Muscle layer of duodenum (tissue), 2 donors: ENCODE measurements around the gene ADAMTS16.

Experiments used
- H3K27ac ChIP-seq: one replicate; pipeline ENCODE4 v1.7.0; 2013; ENCODE audit warnings: mild to moderate bottlenecking, low read length
- H3K27me3 ChIP-seq: one replicate; pipeline ENCODE4 v1.7.0; 2013; ENCODE audit warnings: low read depth, mild to moderate bottlenecking, control low read depth, low read length
- H3K36me3 ChIP-seq, 2 donors: one replicate each; pipeline ENCODE4 v1.7.0; 2013; ENCODE audit warnings: low read length in 2 of 2, control low read depth in 1 of 2, mild to moderate bottlenecking in 1 of 2; ENCODE audit not compliant: insufficient read depth in 2 of 2, control insufficient read depth in 1 of 2
- H3K4me1 ChIP-seq, 2 donors: one replicate each; pipeline ENCODE4 v1.7.0; 2013; ENCODE audit warnings: low read length in 2 of 2, mild to moderate bottlenecking in 2 of 2, control low read depth in 1 of 2, moderate library complexity in 1 of 2; ENCODE audit not compliant: insufficient read depth in 2 of 2, control insufficient read depth in 1 of 2
- H3K4me3 ChIP-seq, 2 donors: one replicate each; pipeline ENCODE4 v1.7.0; 2013; ENCODE audit warnings: low read length in 2 of 2, low read depth in 1 of 2, mild to moderate bottlenecking in 1 of 2
- H3K9me3 ChIP-seq, 2 donors: one replicate each; pipeline ENCODE4 v1.7.0; 2013; ENCODE audit warnings: low read length in 2 of 2, control low read depth in 1 of 2, mild to moderate bottlenecking in 1 of 2; ENCODE audit not compliant: control insufficient read depth in 1 of 2
- donor health status: healthy.

Gene ADAMTS16

DNA sequence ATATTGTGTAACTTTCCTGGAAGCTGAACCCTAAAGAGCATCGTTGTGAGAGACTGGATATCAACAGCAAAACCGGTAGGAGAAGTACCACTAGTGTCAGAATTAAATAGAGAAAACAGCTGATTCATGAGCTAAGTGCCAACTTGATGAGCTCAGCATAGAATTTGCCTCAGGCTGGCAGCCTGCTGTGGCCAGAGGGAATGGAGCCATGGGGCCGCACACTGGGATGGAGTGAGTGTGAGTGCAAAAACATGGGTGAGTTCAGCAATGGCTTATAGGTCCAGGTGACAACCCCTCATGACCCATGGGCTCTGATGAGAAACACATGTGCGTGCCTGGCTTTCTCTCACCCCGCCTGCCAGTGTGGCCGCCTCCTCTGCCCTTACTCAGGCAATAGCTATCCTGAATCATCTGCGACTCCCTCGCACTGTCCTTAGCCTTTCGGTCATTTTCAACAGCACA, 25.4 kb downstream of the ADAMTS16 start:
- Histone ChIP-seq H3K4me3 (no peak overlapping the region), H3K9me3 (no peaks in the 10 kb centered on the region), H3K27me3 (no peaks in the 10 kb centered on the region), H3K27ac (no peak overlapping the region), H3K4me1 (no peaks in the 10 kb centered on the region), H3K36me3 (no peaks in the 10 kb centered on the region)

GRCh38 chr5:5169466-5169865, 29.3 kb downstream of the ADAMTS16 start:
- Histone ChIP-seq H3K27ac (no peak overlapping the region), H3K36me3 (no peaks in the 10 kb centered on the region), H3K4me1 (no peaks in the 10 kb centered on the region), H3K4me3 (no peak overlapping the region), H3K9me3 (no peaks in the 10 kb centered on the region), H3K27me3 (no peaks in the 10 kb centered on the region)

- Histone ChIP-seq H3K4me3 (no peak overlapping the region), H3K27ac (no peak overlapping the region), H3K36me3 (no peaks in the 10 kb centered on the region), H3K27me3 (no peaks in the 10 kb centered on the region), H3K9me3 (peaks cover 0 to 4% of the 10 kb centered on the region in 2 donors), H3K4me1 (no peaks in the 10 kb centered on the region)
Observed at GRCh38 chr5:5178136-5178535, 38.0 kb downstream of the ADAMTS16 start.

- no peaks in the 10 kb centered on the region for H3K36me3 ChIP-seq
- peaks cover 0 to 4% of the 10 kb centered on the region in 2 donors for H3K9me3 ChIP-seq
- no peaks in the 10 kb centered on the region for H3K4me1 ChIP-seq
- no peak overlapping the region for H3K4me3 ChIP-seq
- no peak overlapping the region for H3K27ac ChIP-seq
- H3K27me3 ChIP-seq: no peaks in the 10 kb centered on the region
Observed at GRCh38 chr5:5178580-5178979, 38.5 kb downstream of the ADAMTS16 start.

- Histone ChIP-seq H3K9me3 (peaks cover 0 to 4% of the 10 kb centered on the region in 2 donors), H3K27me3 (no peaks in the 10 kb centered on the region), H3K4me1 (no peaks in the 10 kb centered on the region), H3K27ac (no peak overlapping the region), H3K4me3 (no peak overlapping the region), H3K36me3 (no peaks in the 10 kb centered on the region)
Observed at GRCh38 chr5:5179079-5179478, 38.9 kb downstream of the ADAMTS16 start.

- no peak overlapping the region for H3K27ac ChIP-seq
- H3K4me3 ChIP-seq: no peak overlapping the region
- H3K36me3 ChIP-seq: no peaks in the 10 kb centered on the region
- H3K4me1 ChIP-seq: no peaks in the 10 kb centered on the region
- H3K9me3 ChIP-seq: peaks cover 0 to 4% of the 10 kb centered on the region in 2 donors
- no peaks in the 10 kb centered on the region for H3K27me3 ChIP-seq
Observed at GRCh38 chr5:5179597-5179996, 39.5 kb downstream of the ADAMTS16 start.

DNA sequence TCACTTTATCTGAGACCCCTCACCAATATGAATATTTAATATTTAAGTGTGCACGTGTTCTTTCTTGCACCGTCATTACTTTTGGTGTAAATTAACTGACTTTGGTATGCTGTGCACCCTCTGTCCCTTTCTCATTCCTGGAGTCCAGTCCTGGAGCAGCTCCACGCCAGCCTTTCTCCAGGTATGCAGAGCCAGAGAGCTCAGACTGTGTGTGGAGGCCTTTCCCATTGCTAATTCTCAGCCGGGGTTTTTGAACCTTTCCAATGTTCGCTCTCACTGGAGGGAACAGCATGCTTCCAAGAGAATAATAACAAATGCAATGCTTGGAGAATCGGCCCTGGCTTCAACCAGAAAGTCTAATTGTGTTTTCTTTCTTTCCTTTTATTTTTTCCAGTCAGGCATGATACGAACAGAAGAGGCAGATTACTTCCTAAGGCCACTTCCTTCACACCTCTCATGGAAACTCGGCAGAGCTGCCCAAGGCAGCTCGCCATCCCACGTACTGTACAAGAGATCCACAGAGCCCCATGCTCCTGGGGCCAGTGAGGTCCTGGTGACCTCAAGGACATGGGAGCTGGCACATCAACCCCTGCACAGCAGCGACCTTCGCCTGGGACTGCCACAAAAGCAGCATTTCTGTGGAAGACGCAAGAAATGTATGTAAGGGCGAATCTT, 41.7 kb downstream of the ADAMTS16 start:
- Histone ChIP-seq H3K36me3 (no peaks in the 10 kb centered on the region), H3K4me3 (no peak overlapping the region), H3K27ac (no peak overlapping the region), H3K27me3 (no peaks in the 10 kb centered on the region), H3K4me1 (no peaks in the 10 kb centered on the region), H3K9me3 (no peaks in the 10 kb centered on the region)

GRCh38 chr5:5182508-5183188, 42.5 kb downstream of the ADAMTS16 start:
- Histone ChIP-seq H3K27ac (no peak overlapping the region), H3K4me1 (no peaks in the 10 kb centered on the region), H3K4me3 (no peak overlapping the region), H3K9me3 (no peaks in the 10 kb centered on the region), H3K27me3 (no peaks in the 10 kb centered on the region), H3K36me3 (no peaks in the 10 kb centered on the region)

DNA sequence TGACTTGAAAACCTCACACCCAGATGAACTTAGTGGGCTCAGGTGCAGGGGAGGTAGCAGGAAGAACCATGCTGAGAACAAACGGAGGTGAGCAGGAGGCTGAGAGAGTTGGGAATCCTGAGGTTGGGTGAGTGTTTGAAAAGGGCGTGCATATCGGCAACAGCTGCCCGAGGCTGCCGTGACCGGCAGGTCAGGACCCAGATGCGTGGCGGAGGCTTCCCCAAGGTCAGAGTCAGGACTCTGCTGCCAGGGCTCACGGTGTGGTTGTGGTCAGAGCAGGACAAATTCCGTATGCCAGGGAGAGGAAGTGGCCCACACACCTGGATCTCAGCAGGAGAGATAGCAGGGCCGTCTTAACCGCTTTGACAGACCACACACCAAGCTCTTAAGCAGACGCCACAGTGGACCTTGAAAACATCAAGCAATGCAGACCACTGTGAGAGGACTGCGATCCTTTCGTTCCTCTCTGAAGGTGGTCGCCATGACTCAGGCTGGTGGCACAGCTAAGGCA, 43.1 kb downstream of the ADAMTS16 start:
- no peak overlapping the region for H3K4me3 ChIP-seq
- no peak overlapping the region for H3K27ac ChIP-seq
- H3K27me3 ChIP-seq: no peaks in the 10 kb centered on the region
- no peaks in the 10 kb centered on the region for H3K9me3 ChIP-seq
- no peaks in the 10 kb centered on the region for H3K36me3 ChIP-seq
- no peaks in the 10 kb centered on the region for H3K4me1 ChIP-seq

DNA sequence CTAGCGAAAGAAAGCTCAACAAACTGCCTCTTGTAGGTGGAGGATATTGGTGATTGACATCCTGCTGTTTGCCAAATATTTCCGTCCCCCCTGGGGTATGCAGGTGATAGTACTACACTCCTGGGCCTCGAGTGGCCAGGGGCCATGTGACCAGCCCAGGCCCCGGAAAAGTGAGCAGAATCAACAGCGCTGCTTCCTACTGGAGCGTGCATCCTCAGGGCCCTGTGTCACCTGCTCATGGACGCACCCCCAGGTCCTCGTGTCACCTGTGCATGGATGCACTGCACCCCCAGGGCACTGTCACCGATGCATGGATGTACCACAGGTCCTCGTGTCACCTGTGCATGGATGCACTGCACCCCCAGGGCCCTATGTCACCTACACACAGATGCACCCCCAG, 43.8 kb downstream of the ADAMTS16 start:
- Histone ChIP-seq H3K27me3 (no peaks in the 10 kb centered on the region), H3K4me3 (no peak overlapping the region), H3K9me3 (no peaks in the 10 kb centered on the region), H3K4me1 (no peaks in the 10 kb centered on the region), H3K36me3 (no peaks in the 10 kb centered on the region), H3K27ac (no peak overlapping the region)

DNA sequence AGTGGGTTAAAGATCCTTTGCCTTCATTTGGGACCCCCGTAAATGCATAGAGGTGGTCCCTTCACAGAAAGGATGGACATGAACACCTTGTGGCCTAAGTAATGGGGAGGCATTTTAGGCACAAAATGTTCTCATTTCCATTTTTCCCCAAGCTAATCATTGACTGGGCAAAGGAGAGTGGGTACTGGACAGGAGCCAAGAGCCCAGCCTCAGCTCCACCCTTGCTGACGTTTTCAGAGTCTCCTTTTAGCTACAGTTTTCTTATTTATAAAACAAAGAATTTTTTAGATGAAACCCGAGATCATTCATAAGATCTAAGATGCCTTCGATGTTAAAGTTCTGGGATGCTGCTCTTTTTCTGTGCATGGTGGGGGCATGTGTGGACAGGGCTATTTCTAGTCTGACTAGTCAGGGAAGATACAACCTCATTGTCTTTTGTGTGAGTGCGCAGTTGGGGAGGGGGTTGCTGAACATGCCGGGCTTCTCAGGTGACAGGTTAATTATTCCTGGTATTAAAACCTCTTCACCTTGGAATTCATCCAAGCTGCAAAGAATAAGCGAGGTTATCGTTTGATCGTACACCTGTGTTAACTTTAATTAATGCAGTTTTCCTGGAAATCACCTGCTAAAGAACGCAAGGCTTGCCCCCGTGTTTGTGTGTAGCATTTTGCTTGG, 48.4 kb downstream of the ADAMTS16 start:
- Histone ChIP-seq H3K4me1 (no peaks in the 10 kb centered on the region), H3K27ac (no peak overlapping the region), H3K9me3 (no peaks in the 10 kb centered on the region)

More for the DNA sequence above, 48.4 kb downstream of the ADAMTS16 start:
- Histone ChIP-seq H3K36me3 (no peaks in the 10 kb centered on the region), H3K27me3 (no peaks in the 10 kb centered on the region), H3K4me3 (no peak overlapping the region)
